ENCODE results near the gene IFI16. TPM values are rescaled to one million over a fixed set of nuclear protein-coding genes. Genes with fewer than 3 reads are reported as not detected.

IFI16 gene
- total and polyA plus RNA-seq, 2 of the 13 experiments (the other 11 are each of a cell fraction or from before 2014, with no cell fraction given) = not detected

DNA sequence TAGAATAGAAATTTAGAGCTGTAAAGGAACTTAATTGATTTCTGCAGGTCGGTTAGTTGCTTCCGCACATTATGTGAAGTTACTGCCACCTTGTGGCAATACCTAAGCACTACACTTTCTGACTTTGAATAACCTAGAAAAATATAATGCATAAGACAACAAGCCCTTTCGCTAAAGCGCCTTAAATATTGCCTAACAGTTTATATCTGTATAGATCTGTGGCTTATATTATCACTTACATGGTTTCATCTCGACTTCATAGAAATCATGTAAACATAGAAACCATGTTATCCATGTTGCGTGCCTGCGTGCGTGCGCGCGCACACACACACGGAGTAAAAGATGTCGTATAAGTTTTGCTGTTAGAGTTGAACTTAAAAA is 10.9 kb upstream of the IFI16 start:
- H3K36me3 ChIP-seq (replicated peaks in 1 of 2; ENCODE audit: control insufficient read depth in 1 of 2, insufficient read depth in 2 of 2, low read length in 2 of 2) = no peaks in the 10 kb centered on the region
- H3K4me1 ChIP-seq (ENCODE audit: insufficient read depth, low read length) = no peaks in the 10 kb centered on the region
- intact Hi-C loops (cut with micrococcal nuclease; ENCODE audit: unreplicated experiment) (loop anchor here (2.0 to 10.0 kb wide), 2 partner anchors 492 to 1034 kb away; no protein-coding TSS in a partner anchor), in situ Hi-C loops (cut with HindIII; ENCODE audit: extremely low pct_ligation_motif_present, low pct_unique_long_range_greater_than_20kb) (no loop called here)
- peaks cover 3% of the 10 kb centered on the region; the same call in 1 of the 2 replicates for H3K9me3 ChIP-seq (ENCODE audit: low read length)
- POLR2A ChIA-PET = no interaction called here
- H2AFZ ChIP-seq (ENCODE audit: low read length) = no peak overlapping the region
- H4K20me1 ChIP-seq (ENCODE audit: insufficient read depth, low read length) = no peaks in the 10 kb centered on the region
- H3K79me2 ChIP-seq (ENCODE audit: insufficient read depth, low read length) = no peaks in the 10 kb centered on the region
- CTCF ChIA-PET (ENCODE audit: low intra/inter-chr PET ratio, low total read pairs) = interaction anchor here (0.6 to 1.4 kb wide), 2 partner anchors 492 to 795 kb away, joined by 3 to 4 read pairs; no protein-coding TSS in a partner anchor
- peak; percentile 40 for DNase-seq (ENCODE audit: low spot score)
- FAIRE-seq = peak; percentile 26
- peak; percentile 39; the same call in 1 of the 3 replicates for ATAC-seq
- H3K27me3 ChIP-seq (ENCODE audit: control insufficient read depth in 1 of 2, insufficient read depth in 2 of 2, low read length in 2 of 2) = no peaks in the 10 kb centered on the region
- no peak overlapping the region for H3K4me2 ChIP-seq (ENCODE audit: low read depth, low read length)
- H3K9ac ChIP-seq (ENCODE audit: insufficient read depth, low read depth, low read length) = no peak overlapping the region
- BruUV-seq (replicated peaks) = no TSS peak
- H3K4me3 ChIP-seq (replicated peaks in 1 of 3; ENCODE audit: insufficient read depth in 1 of 3, low read depth in 2 of 3, low read length in 3 of 3) = no peak overlapping the region
- whole genome bisulfite sequencing (ENCODE audit: low lambda C conversion rate) = 67% methylated on average over 13 of the region's 13 CpGs
- no peak overlapping the region for H3K27ac ChIP-seq (ENCODE audit: extremely low read length, insufficient read depth, low read length)
- no peak for TF ChIP-seq ZIK1 (CRISPR knock-in tag; IDR thresholded peaks at IDR 0.05; ENCODE audit: borderline replicate concordance, low read depth)
- TF ChIP-seq, protein P1, sequence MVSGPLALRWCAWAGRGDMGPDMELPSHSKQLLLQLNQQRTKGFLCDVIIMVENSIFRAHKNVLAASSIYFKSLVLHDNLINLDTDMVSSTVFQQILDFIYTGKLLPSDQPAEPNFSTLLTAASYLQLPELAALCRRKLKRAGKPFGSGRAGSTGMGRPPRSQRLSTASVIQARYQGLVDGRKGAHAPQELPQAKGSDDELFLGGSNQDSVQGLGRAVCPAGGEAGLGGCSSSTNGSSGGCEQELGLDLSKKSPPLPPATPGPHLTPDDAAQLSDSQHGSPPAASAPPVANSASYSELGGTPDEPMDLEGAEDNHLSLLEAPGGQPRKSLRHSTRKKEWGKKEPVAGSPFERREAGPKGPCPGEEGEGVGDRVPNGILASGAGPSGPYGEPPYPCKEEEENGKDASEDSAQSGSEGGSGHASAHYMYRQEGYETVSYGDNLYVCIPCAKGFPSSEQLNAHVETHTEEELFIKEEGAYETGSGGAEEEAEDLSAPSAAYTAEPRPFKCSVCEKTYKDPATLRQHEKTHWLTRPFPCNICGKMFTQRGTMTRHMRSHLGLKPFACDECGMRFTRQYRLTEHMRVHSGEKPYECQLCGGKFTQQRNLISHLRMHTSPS (CRISPR knock-in tag; IDR thresholded peaks at IDR 0.05; ENCODE audit: low read depth) = no peak
- no peak for TF ChIP-seq MIER2 (CRISPR knock-in tag; IDR thresholded peaks at IDR 0.05)
- TF ChIP-seq, protein P2, sequence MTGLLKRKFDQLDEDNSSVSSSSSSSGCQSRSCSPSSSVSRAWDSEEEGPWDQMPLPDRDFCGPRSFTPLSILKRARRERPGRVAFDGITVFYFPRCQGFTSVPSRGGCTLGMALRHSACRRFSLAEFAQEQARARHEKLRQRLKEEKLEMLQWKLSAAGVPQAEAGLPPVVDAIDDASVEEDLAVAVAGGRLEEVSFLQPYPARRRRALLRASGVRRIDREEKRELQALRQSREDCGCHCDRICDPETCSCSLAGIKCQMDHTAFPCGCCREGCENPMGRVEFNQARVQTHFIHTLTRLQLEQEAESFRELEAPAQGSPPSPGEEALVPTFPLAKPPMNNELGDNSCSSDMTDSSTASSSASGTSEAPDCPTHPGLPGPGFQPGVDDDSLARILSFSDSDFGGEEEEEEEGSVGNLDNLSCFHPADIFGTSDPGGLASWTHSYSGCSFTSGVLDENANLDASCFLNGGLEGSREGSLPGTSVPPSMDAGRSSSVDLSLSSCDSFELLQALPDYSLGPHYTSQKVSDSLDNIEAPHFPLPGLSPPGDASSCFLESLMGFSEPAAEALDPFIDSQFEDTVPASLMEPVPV (CRISPR knock-in tag; IDR thresholded peaks at IDR 0.05) = no peak
- no peak for TF ChIP-seq CCDC6 (CRISPR knock-in tag; IDR thresholded peaks at IDR 0.05)
- TF ChIP-seq, protein P3, sequence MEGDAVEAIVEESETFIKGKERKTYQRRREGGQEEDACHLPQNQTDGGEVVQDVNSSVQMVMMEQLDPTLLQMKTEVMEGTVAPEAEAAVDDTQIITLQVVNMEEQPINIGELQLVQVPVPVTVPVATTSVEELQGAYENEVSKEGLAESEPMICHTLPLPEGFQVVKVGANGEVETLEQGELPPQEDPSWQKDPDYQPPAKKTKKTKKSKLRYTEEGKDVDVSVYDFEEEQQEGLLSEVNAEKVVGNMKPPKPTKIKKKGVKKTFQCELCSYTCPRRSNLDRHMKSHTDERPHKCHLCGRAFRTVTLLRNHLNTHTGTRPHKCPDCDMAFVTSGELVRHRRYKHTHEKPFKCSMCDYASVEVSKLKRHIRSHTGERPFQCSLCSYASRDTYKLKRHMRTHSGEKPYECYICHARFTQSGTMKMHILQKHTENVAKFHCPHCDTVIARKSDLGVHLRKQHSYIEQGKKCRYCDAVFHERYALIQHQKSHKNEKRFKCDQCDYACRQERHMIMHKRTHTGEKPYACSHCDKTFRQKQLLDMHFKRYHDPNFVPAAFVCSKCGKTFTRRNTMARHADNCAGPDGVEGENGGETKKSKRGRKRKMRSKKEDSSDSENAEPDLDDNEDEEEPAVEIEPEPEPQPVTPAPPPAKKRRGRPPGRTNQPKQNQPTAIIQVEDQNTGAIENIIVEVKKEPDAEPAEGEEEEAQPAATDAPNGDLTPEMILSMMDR (CRISPR knock-in tag; IDR thresholded peaks at IDR 0.05) = peak; percentile 72
- TF ChIP-seq, protein P4, sequence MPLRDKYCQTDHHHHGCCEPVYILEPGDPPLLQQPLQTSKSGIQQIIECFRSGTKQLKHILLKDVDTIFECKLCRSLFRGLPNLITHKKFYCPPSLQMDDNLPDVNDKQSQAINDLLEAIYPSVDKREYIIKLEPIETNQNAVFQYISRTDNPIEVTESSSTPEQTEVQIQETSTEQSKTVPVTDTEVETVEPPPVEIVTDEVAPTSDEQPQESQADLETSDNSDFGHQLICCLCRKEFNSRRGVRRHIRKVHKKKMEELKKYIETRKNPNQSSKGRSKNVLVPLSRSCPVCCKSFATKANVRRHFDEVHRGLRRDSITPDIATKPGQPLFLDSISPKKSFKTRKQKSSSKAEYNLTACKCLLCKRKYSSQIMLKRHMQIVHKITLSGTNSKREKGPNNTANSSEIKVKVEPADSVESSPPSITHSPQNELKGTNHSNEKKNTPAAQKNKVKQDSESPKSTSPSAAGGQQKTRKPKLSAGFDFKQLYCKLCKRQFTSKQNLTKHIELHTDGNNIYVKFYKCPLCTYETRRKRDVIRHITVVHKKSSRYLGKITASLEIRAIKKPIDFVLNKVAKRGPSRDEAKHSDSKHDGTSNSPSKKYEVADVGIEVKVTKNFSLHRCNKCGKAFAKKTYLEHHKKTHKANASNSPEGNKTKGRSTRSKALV (CRISPR knock-in tag; IDR thresholded peaks at IDR 0.05) = no peak
- TF ChIP-seq, protein P5, sequence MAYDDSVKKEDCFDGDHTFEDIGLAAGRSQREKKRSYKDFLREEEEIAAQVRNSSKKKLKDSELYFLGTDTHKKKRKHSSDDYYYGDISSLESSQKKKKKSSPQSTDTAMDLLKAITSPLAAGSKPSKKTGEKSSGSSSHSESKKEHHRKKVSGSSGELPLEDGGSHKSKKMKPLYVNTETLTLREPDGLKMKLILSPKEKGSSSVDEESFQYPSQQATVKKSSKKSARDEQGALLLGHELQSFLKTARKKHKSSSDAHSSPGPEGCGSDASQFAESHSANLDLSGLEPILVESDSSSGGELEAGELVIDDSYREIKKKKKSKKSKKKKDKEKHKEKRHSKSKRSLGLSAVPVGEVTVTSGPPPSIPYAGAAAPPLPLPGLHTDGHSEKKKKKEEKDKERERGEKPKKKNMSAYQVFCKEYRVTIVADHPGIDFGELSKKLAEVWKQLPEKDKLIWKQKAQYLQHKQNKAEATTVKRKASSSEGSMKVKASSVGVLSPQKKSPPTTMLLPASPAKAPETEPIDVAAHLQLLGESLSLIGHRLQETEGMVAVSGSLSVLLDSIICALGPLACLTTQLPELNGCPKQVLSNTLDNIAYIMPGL (CRISPR knock-in tag; IDR thresholded peaks at IDR 0.05; ENCODE audit: borderline replicate concordance in 1 of 2, low read depth in 1 of 2) = no peak
- TF ChIP-seq RFX1 (IDR thresholded peaks at IDR 0.05) = no peak
- TF ChIP-seq ZNF891 (CRISPR knock-in tag; IDR thresholded peaks at IDR 0.05) = no peak
- TF ChIP-seq SIN3A (IDR thresholded peaks at IDR 0.05; ENCODE audit: borderline replicate concordance, low read depth, low read length) = no peak
- TF ChIP-seq SMC3 (IDR thresholded peaks at IDR 0.05; ENCODE audit: low read length) = peak; percentile 35; the same call in 1 of the 2 replicates

Data from HepG2 (cell line).